ENCODE data around the gene H2BW1.
"Not testable (repeated sequence)": the region's sequence is repeated elsewhere in the genome, so short reads cannot be mapped to it uniquely, and the experiment has no call there.

H2BW1 gene

GRCh38 chrX:104039689-104040505 lies 26.4 kb upstream of the H2BW1 start, which contains the start of gene H2BW2:
Gene H2BW2, plus strand, starts transcription at chrX:104039956. Its CDS starts 39 bp downstream, at chrX:104039995.
- H3K36me3 ChIP-seq = no peaks in the 10 kb centered on the region
- no peak within 1 kb of the TSS for H3K4me3 ChIP-seq (ENCODE audit: low read depth in 1 of 2, low read length in 1 of 2)
- H3K9me3 ChIP-seq = no peaks in the 10 kb centered on the region
- no peak for TF ChIP-seq CTCF (IDR thresholded peaks at IDR 0.05)
- H3K27me3 ChIP-seq = no peaks in the 10 kb centered on the region
- no peaks in the 10 kb centered on the region for H3K4me1 ChIP-seq (ENCODE audit: control insufficient read depth in 1 of 2, insufficient read depth in 1 of 2, low read depth in 1 of 2, low read length in 1 of 2)
- H3K27ac ChIP-seq = no peak within 1 kb of the TSS

GRCh38 chrX:104018126-104018525 lies 4.6 kb upstream of the H2BW1 start:
- Histone ChIP-seq H3K27me3 (no peaks in the 10 kb centered on the region), H3K36me3 (no peaks in the 10 kb centered on the region), H3K4me3 (ENCODE audit: low read depth in 1 of 2, low read length in 1 of 2) (no peak overlapping the region), H3K9me3 (no peaks in the 10 kb centered on the region), H3K4me1 (ENCODE audit: control insufficient read depth in 1 of 2, insufficient read depth in 1 of 2, low read depth in 1 of 2, low read length in 1 of 2) (no peaks in the 10 kb centered on the region), H3K27ac (no peak overlapping the region)
- no peak for TF ChIP-seq CTCF (IDR thresholded peaks at IDR 0.05)

DNA sequence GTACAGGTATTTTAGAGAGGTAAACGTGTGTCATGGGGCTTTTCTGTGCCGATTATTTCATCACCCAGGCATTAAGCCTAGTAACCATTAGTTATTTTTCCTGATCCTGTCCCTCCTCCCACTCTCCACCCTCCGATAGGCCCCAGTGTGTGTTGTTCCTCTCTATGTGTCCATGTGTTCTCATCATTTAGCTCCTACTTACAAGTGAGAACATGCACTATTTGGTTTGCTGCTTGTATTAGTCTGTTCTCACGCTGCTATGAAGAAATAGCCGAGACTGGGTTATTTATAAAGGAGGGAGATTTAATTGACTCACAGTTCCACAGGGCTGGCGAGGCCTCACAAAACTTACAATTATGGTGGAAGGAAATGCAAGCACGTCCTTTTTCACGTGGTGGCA lies 2.1 kb upstream of the H2BW1 start:
- not testable (repeated sequence) for H3K27me3 ChIP-seq; H3K36me3 ChIP-seq; H3K4me3 ChIP-seq (ENCODE audit: low read depth in 1 of 2, low read length in 1 of 2); H3K9me3 ChIP-seq; H3K27ac ChIP-seq; H3K4me1 ChIP-seq (ENCODE audit: control insufficient read depth in 1 of 2, insufficient read depth in 1 of 2, low read depth in 1 of 2, low read length in 1 of 2)

- TF ChIP-seq CTCF (IDR thresholded peaks at IDR 0.05) = no peak
- Histone ChIP-seq H3K27me3 (no peaks in the 10 kb centered on the region), H3K9me3 (no peaks in the 10 kb centered on the region), H3K27ac (no peak overlapping the region), H3K36me3 (no peaks in the 10 kb centered on the region), H3K4me1 (ENCODE audit: control insufficient read depth in 1 of 2, insufficient read depth in 1 of 2, low read depth in 1 of 2, low read length in 1 of 2) (no peaks in the 10 kb centered on the region), H3K4me3 (ENCODE audit: low read depth in 1 of 2, low read length in 1 of 2) (no peak overlapping the region)
Observed at GRCh38 chrX:104013158-104013557, 350 bp downstream of the H2BW1 start.

DNA sequence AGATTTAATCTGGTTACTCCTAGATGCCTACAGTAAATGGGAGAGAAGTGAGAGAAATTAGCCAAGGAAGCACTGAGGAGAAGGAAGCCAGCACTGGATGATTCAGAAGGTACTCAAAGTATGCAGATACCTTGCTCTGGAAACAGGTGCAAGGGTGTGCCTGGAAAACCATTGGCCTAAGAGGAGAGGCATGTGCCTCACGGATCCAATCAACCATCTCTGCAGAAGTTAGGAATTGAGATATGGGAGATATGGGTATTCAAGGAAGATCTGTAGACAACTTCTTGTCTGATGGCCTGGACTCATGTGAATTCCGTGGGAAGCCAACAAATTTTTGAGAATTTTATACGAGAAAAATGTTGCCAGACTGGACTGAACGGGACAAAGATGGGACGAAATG lies 4.7 kb downstream of the H2BW1 start:
- no peak for TF ChIP-seq CTCF (IDR thresholded peaks at IDR 0.05)
- Histone ChIP-seq H3K27me3 (no peaks in the 10 kb centered on the region), H3K36me3 (no peaks in the 10 kb centered on the region), H3K27ac (no peak overlapping the region), H3K9me3 (no peaks in the 10 kb centered on the region), H3K4me1 (ENCODE audit: control insufficient read depth in 1 of 2, insufficient read depth in 1 of 2, low read depth in 1 of 2, low read length in 1 of 2) (no peaks in the 10 kb centered on the region), H3K4me3 (ENCODE audit: low read depth in 1 of 2, low read length in 1 of 2) (no peak overlapping the region)

DNA sequence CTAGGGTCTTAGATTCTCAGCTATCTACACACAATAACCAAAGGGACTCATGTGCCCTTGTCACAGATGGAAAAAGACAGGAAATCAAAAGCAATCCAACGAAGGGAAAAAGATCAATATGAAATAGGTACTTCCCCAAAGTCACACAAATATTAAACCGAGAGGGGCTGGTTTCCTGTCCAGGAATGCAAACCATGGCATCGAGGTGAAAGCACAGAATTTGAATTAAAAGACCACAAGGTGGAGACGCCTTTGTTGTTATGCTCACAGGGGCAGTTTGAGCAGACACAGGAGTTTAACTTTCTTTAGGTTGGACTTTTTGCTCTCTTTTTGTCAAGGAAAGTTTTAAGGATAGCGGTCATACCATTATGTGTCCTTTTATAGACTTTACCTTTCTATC lies 14.3 kb downstream of the H2BW1 start:
- H3K4me1 ChIP-seq (ENCODE audit: control insufficient read depth in 1 of 2, insufficient read depth in 1 of 2, low read depth in 1 of 2, low read length in 1 of 2) = no peaks in the 10 kb centered on the region
- H3K36me3 ChIP-seq = no peaks in the 10 kb centered on the region
- no peak overlapping the region for H3K4me3 ChIP-seq (ENCODE audit: low read depth in 1 of 2, low read length in 1 of 2)
- no peaks in the 10 kb centered on the region for H3K27me3 ChIP-seq
- no peak overlapping the region for H3K27ac ChIP-seq
- TF ChIP-seq CTCF (IDR thresholded peaks at IDR 0.05) = no peak
- no peaks in the 10 kb centered on the region for H3K9me3 ChIP-seq

- not testable (repeated sequence) for H3K4me1 ChIP-seq (ENCODE audit: control insufficient read depth in 1 of 2, insufficient read depth in 1 of 2, low read depth in 1 of 2, low read length in 1 of 2)
Observed at GRCh38 chrX:103983508-103983907, 30.0 kb downstream of the H2BW1 start.

DNA sequence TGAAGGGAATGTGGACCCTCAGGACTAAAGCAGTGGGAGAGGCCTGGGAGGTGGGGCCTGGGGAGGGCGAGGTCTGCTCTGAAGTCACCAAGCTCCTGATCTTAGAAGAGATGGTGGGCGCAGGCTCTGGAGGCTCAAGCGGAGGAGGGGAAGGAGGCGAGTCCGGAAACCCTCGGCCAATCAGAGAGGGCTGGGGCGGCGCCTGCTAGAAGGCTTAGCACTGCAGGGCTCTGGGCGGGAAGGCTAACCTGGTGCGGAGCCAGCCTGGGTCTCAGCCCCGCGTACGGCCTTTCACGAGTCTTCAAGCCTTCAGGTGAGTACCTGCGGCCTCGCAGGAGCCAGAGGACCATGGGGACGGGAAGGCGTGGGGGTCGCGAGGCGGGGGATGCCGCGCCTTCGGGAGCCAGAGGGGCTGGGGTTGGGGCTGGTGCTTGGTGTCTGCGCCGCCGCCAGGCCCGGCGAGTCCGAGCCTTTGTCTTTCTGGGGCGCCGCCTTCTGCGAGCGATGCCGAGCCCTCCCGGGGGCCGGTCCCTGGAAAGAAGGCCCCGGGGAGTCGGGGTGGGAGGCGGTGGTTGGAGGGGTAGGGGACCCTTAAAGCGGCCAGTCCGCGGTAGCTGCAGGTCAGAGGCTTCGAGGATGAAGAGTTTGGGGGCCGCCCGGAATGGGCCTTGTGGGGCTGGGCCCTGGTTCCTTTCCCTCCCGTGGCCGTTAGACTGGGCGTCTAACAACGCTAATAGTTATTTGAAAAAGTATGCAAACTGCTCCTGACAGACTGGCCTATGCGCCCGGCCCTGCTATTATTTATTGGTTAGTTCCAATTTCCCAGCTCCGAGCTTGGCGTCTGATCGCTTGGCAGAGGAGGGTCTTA lies 50.9 kb downstream of the H2BW1 start, which contains the start of gene TMSB15B:
Gene TMSB15B, plus strand, starts transcription at position 217 of the 868 bp plus-strand sequence.
- not testable (repeated sequence) for H3K27ac ChIP-seq; H3K4me1 ChIP-seq (ENCODE audit: control insufficient read depth in 1 of 2, insufficient read depth in 1 of 2, low read depth in 1 of 2, low read length in 1 of 2); H3K4me3 ChIP-seq (ENCODE audit: low read depth in 1 of 2, low read length in 1 of 2); H3K9me3 ChIP-seq; H3K27me3 ChIP-seq; H3K36me3 ChIP-seq

More at GRCh38 chrX:103983508-103983907, 30.0 kb downstream of the H2BW1 start:
- not testable (repeated sequence) for H3K27me3 ChIP-seq; H3K36me3 ChIP-seq; H3K9me3 ChIP-seq; H3K4me3 ChIP-seq (ENCODE audit: low read depth in 1 of 2, low read length in 1 of 2); H3K27ac ChIP-seq

All from neutrophil (primary cell).